ENCODE data around the gene ATF5.

The ATF5 gene

GRCh38 chr19:49883094-49883493 is 45.9 kb upstream of the ATF5 start:
- DNase-seq (ENCODE audit: low read depth): no peak
- TF ChIP-seq, protein P1, sequence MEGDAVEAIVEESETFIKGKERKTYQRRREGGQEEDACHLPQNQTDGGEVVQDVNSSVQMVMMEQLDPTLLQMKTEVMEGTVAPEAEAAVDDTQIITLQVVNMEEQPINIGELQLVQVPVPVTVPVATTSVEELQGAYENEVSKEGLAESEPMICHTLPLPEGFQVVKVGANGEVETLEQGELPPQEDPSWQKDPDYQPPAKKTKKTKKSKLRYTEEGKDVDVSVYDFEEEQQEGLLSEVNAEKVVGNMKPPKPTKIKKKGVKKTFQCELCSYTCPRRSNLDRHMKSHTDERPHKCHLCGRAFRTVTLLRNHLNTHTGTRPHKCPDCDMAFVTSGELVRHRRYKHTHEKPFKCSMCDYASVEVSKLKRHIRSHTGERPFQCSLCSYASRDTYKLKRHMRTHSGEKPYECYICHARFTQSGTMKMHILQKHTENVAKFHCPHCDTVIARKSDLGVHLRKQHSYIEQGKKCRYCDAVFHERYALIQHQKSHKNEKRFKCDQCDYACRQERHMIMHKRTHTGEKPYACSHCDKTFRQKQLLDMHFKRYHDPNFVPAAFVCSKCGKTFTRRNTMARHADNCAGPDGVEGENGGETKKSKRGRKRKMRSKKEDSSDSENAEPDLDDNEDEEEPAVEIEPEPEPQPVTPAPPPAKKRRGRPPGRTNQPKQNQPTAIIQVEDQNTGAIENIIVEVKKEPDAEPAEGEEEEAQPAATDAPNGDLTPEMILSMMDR (conservative IDR thresholded peaks at IDR 0.05; ENCODE audit: control insufficient read depth, insufficient read depth, low read depth, low read length): no peak
- no peak overlapping the region for H3K4me3 ChIP-seq (ENCODE audit: control insufficient read depth, low read depth, low read length)

DNA sequence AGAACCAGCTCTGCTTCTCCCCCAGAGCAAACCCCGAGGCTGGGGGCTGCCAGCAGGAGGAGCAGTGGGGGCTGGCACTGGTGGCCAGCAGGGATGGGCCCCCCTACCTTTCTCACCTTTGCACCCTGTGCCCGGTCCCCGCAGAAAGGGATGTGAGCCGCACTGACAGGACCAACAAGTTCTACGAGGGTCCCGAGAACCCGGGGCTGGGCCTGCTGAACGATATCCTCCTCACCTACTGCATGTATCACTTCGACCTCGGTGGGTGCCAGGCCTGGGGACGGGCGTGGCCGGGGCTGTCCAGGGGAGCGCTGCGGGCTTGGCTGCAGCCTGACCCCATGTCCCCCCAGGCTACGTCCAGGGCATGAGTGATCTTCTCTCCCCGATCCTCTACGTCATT is 44.9 kb upstream of the ATF5 start:
- no peak for DNase-seq (ENCODE audit: low read depth)
- TF ChIP-seq, protein P1 (conservative IDR thresholded peaks at IDR 0.05; ENCODE audit: control insufficient read depth, insufficient read depth, low read depth, low read length): no peak
- no peak overlapping the region for H3K4me3 ChIP-seq (ENCODE audit: control insufficient read depth, low read depth, low read length)

DNA sequence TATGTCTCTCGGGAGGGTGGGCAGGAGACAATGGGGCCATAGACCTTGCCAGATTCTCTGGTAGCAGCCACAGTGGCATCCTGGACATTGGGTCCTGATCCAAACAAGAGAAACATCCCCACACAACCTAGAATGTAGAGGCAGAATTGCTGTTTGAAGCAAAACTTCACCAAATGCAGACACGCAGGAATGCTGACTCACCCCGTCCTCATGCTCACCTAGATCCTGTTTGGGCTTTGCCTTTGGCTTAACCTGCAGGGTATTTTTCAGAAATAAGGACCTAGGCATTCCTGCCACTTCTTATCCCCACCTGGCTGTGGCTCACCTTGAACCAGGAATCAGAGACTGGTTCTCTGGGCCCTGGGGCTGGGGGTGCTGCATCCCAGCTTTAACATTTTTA is 44.2 kb upstream of the ATF5 start:
- TF ChIP-seq, protein P1 (conservative IDR thresholded peaks at IDR 0.05; ENCODE audit: control insufficient read depth, insufficient read depth, low read depth, low read length): no peak
- no peak overlapping the region for H3K4me3 ChIP-seq (ENCODE audit: control insufficient read depth, low read depth, low read length)
- DNase-seq (ENCODE audit: low read depth): no peak

- no peak for DNase-seq (ENCODE audit: low read depth)
- TF ChIP-seq, protein P1 (conservative IDR thresholded peaks at IDR 0.05; ENCODE audit: control insufficient read depth, insufficient read depth, low read depth, low read length): no peak
- no peak overlapping the region for H3K4me3 ChIP-seq (ENCODE audit: control insufficient read depth, low read depth, low read length)
Observed at GRCh38 chr19:49887037-49887664, 41.9 kb upstream of the ATF5 start.

DNA sequence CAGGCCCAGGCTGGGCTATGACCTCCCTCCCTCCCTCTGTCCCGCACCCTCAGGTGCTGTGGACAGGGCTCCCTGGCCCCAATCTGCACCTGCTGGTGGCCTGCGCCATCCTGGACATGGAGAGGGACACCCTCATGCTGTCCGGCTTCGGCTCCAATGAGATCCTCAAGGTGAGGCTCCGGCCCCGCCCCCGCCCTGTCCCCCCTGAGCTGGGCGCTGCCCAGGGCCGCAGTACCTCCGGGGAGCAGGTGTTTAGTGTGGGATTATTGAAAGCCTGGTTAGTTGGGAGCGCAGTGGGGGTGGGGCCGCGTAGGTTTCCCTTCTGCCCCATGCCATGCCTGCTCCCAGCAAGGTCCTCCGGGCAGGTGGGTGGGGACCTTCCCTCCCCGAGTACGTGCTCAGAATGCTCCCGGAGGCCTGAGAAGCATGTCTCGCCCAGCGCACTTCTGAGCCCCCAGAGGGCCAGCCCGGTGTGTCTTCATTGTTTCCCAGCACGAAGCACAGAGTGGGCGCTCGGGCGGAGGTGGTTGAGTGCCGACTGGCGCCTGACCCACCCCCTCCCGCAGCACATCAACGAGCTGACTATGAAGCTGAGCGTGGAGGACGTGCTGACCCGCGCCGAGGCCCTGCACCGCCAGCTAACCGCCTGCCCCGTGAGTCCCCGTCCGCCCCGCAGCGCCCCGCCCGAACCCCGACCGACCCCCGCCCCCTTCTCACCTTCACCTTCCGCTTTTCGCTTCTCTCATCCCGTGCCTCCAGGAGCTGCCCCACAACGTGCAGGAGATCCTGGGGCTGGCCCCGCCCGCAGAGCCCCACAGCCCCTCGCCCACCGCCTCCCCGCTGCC is 41.1 kb upstream of the ATF5 start:
- TF ChIP-seq, protein P1 (conservative IDR thresholded peaks at IDR 0.05; ENCODE audit: control insufficient read depth, insufficient read depth, low read depth, low read length): no peak
- DNase-seq (ENCODE audit: low read depth): no peak
- H3K4me3 ChIP-seq (ENCODE audit: control insufficient read depth, low read depth, low read length): no peak overlapping the region

GRCh38 chr19:49888510-49888824 is 40.5 kb upstream of the ATF5 start:
- H3K4me3 ChIP-seq (ENCODE audit: control insufficient read depth, low read depth, low read length): no peak overlapping the region
- no peak for DNase-seq (ENCODE audit: low read depth)
- TF ChIP-seq, protein P1 (conservative IDR thresholded peaks at IDR 0.05; ENCODE audit: control insufficient read depth, insufficient read depth, low read depth, low read length): no peak
